HG03520 (cell line): ENCODE results near the gene CDK14.
A peak's percentile ranks its signal among the peaks of the same experiment; 100 is the strongest.
"Not testable (repeated sequence)": the region's sequence is repeated elsewhere in the genome, so short reads cannot be mapped to it uniquely, and the experiment has no call there.

Experiments
- ATAC-seq: cut with Tn5 transposase; IDR thresholded peaks from one replicate; pipeline ENCODE4 v1.9.1; 2021; ENCODE audit warnings: mild to moderate bottlenecking, moderate library complexity; ENCODE audit not compliant: unreplicated experiment

CDK14 gene

DNA sequence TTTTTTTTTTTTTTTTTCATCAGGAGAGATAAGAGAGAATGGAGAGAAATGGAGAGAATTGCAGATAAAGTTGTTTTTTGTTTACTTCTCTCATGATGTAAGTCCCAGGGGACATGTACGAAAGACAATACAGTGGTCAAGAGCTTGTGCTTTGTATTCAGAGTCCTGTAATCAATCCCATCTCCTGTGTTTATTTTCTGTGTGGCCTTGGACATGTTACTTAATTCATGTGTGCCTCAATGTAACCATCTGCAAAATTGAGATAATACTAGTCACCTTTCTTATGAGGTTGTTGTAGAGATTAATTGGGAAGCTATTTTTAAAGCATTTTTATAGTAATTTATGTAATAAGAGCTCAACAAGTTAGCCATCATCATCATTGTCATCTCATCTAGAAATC, 117.5 kb downstream of the CDK14 start:
- no peak for ATAC-seq

DNA sequence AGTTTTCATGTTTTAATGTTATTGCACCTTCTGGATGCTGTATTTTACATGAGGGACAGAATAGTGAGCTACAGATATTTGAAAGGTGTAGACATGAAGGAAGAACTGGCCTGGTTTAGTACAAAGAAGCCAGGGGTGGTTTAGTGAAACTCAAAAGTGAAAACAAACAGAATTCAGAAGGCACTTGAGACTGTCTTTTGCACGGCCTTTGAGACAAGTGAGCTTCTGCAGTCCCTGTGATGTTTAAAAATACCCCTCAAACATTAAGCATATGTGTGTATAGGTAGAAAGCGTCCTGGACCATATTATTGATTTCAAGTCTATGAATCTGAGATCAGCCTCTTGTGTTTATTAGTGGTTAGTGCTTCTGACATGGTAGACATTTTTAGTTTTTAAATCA, 118.9 kb downstream of the CDK14 start:
- peak; percentile 58 for ATAC-seq

DNA sequence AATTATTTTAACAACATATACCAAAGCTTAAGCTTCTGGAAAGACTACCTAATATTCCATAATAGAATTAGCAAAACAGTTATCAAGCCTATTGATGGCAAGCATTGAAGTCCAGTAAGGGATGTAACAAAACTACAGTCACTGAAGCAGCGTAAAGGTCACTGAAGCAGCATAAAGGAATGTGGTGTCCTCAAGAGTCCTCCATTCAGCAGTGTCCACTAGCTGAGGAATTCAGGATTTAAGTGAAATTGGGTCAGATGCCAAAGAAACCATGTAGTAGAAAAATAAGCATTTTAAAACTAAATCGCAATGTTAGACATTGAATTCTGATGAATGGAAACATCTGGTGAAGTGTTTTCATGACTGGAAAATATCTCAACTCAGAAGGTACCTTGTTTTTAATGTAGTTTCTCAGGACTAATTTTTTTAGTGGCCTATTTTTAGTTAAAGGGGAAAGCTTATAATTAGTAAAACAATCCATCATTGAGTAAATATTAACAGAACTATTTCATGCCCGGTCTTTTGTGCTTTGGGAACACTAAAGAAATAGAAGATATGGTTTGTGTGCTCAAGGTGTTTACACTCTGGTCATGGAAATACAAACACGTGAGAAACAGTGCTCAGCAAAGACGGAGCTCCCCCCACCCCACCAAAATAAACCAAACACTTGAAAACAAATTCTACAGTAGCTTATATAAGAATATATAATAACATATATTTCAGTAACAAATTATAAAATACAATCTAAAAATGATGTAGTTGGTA, 121.4 kb downstream of the CDK14 start:
- ATAC-seq, result no peak

DNA sequence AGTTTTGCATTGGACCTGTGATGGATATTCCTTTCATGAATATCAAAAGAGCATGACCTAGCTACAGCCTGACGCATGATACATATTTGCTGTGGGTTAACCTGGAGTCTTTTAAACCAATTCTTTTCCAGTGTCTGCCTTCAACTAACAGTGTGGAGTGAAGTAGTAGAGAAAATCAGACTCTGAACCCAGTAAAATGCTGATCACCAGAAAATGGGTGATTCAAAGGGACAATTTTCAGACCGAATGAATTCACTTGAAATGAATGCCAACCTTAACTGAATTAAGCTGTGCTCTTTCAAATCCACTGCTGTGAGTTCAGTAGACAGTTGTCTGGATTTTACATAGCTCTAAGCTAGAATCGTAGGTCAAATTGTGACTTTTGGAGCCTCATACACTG, 123.0 kb downstream of the CDK14 start:
- ATAC-seq, result no peak

DNA sequence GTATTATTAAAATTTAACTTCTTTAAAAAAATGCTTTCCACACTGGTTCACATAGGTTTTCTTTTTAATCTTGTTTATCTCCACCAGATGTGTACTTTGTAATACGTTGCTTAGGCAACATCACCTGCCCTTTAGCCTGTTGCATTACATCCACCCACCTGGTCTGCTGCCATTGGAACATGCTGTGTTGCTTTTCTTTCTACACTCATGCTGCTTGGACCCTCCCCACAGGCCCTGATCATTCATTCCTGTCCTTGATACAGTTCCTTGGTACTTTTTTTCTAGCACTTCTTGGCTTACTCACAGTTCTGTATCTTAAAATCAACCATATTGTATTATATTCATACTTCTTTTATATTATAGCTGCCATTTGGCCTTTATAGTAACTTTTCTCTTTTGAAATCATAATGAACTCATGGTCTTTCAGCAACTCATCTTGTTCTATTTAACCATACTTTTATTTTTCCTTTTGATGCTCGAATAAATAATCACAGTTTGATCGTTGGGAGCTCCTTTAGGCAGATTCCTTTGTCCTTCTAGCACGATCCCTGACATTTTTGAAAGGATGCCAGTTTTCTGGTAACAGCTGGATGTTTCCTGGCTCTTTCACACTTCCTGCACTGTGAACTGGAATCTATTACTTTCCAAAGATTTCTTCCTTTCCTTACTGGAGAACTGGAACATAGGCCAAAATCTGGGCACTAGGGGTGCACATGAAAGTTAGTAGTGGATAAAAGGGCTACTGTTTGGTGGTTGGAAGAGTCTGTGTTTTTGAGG, 125.1 kb downstream of the CDK14 start:
- ATAC-seq, result peak; percentile 47

DNA sequence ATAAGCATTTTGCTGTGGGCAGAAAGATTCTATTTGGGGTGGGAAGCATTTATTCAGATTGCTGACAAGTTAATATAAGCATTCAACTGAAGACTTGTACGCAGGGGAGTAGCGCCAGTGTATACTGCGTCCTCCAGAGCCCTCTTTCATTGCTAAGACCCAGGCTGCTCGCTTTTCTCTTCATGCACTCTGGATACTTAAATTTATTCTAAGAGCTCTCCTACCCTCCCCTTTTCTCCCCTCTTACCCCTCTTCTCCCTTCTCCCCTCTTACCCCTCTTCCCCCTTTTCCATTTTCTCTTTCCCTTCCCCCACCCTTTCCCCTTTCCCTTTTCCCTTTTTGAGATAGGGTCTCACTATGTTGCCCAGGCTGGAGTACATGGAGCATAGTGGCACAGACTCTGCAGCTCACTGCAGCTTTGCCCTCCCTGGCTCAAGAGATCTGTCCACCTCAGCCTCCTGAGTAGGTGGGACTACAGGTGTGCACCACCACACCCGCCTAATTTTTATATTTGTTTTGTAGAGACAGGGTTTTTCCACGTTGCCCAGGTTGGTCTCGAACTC, 125.8 kb downstream of the CDK14 start:
- ATAC-seq, result no peak

DNA sequence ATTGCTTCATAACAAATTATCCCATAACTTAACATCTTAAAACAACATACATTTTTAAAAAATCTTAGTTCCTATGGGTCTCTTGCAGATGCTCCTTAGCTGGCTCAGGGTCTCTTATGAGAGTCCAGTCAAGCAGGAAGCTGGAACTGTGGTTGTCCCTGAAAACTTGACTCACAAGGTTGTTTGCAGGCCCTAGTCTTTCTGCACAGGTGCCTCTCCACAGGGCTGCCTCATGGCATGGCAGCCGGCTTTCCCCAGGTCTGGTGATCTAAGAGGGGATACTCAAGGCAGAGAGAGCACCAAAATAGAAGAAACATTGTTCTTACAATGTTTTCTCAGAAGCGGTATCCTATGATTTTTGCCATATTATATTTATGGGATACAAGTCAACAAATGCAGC, 127.1 kb downstream of the CDK14 start:
- ATAC-seq, result no peak

DNA sequence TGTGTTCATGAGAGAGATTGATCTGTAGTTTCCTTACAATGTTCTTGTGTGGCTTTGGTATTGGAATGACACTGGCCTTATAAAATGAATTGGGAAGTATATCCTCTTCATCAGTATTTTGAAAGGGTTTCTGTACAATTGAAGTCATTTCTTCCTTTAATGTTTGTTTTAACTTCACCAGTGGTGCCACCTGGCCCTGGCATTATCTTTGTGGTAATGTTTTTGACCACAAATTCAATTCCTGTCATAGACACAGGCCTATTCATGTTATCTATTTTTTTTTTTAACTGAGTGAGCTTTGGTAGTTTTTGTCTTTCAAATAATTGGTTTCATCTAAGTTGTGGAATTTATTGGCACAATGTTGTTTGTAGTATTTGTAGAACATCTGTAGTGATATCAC, 127.7 kb downstream of the CDK14 start:
- no peak for ATAC-seq

DNA sequence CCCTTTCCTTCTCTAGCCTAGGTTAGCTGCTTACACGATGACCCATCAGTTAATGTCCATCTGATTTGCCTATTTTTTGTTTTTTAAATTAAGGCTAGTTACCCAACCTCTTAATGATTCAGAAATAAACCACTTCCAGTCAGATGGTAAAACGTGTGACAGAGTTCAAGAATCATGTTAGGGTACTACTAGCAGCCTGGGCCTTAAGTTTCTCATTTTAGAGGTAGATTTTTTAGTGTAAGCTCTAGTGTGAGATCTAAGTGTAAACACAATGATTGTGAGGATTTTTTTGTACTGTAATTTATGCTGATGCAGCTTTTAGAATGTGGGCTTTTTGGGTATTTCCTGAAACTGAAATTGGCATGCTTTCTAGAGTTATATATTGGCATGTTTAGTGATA, 130.0 kb downstream of the CDK14 start:
- ATAC-seq, result no peak

DNA sequence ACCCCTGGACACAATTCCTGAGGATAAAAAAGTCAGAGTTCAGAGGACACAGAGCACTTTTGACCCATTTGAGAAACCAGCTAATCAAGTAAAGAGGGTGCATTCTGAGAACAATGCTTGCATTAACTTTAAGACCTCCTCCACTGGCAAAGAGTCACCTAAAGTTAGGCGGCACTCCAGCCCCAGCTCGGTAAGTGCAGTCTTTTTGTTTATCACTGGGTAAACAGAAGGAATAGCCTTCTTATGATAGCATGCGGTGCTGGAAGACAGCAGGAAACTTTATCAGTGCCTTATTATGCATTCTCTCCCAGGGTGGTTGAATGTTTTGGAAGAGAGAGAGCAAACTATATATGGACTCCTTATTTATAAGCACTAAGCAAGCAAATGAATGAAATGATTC, 130.5 kb downstream of the CDK14 start:
- ATAC-seq, result no peak

DNA sequence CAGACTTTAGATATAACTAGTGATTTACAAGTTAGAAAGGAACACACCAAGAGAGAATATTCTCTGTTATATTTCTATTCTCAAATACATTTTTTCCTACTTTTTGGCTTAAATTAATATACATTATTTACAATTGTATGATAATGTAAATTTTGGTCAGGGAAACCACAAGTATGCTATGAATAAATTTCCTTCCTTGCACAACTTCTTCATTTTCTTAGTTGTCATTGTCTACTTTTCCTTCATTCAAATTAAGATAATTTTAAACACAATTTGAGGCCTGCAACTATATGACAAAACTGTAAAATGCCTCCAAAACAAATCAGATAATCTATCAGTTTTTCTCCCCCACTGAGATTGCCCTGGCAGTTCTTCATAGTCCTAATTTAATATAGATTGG, 131.3 kb downstream of the CDK14 start:
- ATAC-seq, result no peak

DNA sequence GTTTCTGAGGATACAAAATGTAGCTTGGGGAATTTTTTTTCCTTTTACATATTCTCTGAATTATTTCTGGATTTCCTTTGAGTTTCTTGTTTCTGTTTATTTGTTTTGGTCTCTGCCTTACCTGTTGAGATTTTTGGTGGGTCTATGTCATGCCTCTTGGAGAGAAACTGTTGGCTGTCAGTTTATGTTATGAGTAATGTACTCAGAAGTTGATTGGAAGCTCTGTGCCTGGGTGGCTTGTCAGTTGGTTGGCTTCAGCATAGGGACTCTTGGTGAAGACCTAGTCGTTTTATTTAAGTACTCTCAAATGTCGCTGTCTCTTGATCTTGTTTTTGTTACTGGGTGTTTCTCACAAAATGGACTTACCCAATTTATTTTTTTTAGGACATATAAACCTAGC, 132.4 kb downstream of the CDK14 start:
- ATAC-seq, result peak; percentile 89

DNA sequence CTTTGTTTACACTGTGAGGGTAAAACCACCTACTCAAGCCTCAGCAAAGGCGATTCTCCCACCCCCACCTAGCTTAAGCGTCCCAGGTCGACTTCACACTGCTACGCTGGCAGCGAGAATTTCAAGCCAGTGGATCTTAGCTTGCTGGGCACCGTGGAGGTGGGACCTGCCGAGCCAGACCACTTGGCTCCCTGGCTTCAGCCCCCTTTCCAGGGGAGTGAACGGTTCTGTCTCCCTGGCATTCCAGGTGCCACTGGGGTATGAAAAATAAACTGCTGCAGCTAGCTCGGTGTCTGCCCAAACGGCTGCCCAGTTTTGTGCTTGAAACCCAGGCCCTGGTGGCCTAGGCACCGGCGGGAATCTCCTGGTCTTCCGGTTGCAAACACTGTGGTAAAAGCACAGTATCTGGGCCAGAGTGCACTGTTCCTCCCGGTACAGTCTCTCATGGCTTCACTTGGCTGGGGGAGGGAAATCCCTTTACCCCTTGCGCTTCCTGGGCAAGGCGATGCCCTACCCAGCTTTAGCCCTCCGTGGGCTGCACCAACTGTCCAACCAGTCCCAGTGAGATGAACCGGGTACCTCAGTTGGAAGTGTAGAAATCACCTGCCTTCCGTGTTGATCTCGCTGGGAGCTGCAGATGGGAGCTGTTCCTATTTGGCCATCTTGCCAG, 139.6 kb downstream of the CDK14 start:
- ATAC-seq, result not testable (repeated sequence)

DNA sequence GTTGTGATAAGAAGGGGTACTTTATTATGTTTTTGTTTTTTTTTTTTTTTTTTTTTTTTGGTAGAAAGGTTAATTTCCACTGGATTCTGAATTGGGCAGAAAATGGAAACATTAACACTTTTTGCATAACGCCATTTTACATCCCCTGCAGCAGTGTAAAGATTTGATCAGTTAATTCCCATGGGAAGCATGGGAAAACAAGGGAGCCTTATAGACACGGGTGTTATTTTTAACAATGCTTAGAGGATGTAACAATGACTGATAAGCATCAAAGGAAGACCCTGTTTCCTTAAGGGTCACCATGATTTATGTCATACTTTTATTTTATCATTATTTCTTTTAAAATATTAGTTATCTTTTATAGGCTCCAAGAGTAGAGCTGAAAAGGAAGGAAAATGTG, 140.2 kb downstream of the CDK14 start:
- ATAC-seq, result no peak

DNA sequence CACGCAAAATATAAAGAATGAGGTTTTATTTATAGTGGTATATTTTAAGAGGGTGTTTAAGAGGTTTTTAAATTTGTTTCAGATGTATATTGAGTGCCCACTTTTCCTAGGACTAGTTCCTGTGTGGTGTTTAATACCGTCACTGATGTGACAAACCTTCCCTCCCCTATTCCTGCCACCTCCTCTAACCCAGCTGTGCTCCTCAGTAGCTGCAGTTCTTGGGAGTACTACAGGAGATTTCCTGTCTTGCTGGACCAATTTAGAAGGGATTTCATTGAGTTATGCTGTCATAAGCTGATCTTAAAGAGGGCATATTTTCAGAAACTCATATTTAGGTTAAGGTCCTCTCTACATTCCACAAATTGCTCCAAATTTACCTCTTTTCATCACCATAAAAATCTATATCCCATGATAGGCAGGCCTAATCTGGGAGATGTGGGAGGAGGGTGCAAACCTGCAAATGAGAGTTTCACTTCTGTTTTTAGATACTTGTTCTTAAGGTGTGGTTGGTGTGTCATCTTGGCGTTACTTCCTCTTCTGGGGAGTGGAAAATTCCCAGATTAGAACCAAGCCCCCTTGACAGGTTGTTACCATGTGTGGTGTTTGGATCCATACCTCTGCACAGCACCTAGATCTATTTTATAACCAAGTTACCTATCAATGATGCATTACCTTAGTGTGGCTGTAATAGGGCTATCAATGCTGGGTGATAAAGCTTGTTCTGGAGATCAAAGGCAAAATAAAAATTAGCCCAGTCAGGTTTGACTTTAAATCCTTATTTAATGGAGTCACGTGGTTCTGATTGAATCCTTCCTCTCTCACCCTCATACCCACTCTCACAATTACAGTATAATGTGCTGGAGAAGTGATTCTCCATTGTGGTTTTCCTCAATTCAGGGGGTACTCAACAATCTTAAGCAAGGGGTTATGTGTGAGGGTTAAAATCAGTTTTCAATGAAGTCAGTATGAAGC, 141.1 kb downstream of the CDK14 start:
- peak; percentile 93 for ATAC-seq

DNA sequence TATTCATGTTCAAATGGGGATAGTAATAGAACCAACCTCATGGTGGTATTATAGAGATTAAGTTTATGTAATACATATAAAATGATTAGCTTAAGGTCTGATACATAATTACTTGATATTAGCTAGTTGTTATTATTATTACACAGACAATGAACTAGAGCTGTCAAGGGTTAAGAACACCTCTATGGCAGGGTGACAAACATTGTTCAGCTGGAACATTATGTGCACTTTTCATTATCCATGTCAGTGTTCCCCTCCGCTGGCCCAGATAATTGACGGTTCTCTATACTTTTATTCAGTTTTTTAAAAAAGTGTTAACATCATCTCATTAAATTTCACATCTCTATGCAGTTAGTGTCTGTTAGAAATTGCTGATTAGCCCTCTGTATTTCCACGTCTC, 142.1 kb downstream of the CDK14 start:
- no peak for ATAC-seq

DNA sequence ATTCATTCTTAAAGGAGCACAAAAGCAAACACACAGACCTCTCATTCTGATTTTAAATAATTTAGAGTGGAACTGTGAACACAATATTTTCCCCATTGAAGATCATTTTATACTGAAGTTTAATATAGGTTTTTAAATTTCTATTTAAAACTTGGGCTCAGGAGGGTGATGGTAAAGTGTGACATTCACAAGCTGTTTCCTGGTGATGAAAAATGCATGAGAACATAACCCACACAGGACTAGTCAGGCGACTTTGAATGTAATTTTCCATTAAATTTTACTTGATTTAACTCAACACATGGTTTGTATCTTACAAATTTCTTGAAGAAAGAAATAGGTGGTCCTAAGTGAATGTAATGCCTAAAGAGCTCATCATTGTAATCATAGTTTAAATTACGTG, 143.6 kb downstream of the CDK14 start:
- ATAC-seq, result no peak

DNA sequence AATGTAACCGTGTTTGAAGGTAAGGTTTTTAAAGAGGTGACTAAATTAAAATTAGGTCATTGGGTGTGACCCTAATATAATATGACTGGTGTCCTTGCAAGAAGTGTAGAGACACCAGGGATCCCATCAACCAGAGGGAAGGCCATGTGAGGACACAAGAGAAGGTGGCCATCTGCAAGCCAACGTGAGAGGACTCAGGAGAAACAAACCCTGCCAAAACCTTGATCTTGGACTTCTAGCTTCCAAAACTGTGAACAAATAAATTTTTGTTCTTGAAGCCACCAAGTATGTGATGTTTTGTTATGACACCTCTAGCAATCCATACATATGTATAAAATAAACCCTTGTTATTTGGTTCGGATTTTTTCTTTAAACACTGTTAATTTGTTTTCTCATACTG, 144.3 kb downstream of the CDK14 start:
- no peak for ATAC-seq

DNA sequence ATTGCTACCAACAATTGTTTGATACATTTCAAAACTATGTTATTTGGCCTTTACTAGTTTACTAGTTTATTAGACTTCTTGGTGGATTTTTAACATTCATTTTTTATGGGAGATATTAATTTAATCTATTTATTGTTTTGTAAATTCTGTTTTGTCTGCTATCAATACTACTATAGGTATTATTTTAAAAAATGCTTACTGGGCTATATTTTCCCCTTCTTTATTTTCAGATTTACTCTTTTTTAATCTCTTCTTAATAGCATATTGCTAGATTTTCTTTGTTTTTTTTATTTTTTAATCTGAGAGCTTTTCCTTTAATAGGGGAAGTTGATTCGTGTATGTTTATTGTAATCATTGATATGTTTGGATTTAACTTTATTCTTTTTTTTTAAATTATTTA, 147.5 kb downstream of the CDK14 start:
- no peak for ATAC-seq

DNA sequence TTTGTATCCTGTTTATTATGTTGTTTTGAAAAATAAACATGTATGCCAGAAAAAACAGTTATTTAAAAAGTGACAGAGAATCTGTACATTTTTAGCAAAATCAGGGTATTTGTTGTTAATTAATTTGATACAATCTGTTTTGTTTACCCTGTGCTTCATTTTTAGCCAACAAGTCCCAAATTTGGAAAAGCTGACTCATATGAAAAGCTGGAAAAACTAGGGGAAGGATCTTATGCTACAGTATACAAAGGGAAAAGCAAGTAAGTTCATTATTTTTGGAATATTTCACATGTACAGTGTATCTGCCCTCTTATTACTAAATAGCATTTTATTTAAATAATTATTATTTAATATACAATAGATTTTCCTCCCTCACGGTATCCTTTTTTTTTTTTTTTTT, 151.4 kb downstream of the CDK14 start:
- no peak for ATAC-seq
